ENCODE results near the gene ZNF792.
A peak's percentile ranks its signal among the peaks of the same experiment; 100 is the strongest.
"Not testable (repeated sequence)": the region's sequence is repeated elsewhere in the genome, so short reads cannot be mapped to it uniquely, and the experiment has no call there.

ZNF792 gene

DNA sequence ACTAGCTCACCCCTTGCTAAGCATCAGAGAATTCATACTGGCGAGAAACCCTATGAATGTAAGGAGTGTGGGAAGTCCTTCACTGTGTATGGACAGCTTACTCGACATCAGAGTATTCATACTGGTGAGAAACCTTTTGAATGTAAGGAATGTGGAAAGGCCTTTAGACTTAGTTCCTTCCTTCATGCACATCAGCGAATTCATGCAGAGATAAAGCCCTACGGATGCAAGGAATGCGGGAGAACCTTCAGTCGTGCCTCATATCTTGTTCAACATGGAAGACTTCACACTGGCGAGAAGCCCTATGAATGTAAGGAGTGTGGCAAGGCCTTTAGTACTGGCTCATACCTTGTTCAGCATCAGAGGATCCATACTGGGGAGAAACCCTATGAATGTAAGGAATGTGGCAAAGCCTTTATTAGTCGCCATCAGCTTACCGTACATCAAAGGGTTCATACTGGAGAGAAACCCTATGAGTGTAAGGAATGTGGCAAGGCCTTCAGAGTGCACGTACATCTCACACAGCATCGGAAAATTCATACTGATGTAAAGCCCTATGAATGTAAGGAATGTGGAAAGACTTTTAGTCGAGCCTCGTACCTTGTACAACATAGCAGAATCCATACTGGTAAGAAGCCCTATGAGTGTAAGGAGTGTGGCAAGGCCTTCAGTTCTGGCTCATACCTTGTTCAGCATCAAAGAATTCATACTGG is 20.0 kb downstream of the ZNF792 start:
- Histone ChIP-seq H3K36me3 (ENCODE audit: insufficient read depth, low read length) (peaks cover 15% of the 10 kb centered on the region; the same call in 1 of the 2 replicates), H3K9me3 (ENCODE audit: control insufficient read depth, insufficient read depth, low read length) (peaks cover 12% of the 10 kb centered on the region; the same call in 1 of the 2 replicates)

DNA sequence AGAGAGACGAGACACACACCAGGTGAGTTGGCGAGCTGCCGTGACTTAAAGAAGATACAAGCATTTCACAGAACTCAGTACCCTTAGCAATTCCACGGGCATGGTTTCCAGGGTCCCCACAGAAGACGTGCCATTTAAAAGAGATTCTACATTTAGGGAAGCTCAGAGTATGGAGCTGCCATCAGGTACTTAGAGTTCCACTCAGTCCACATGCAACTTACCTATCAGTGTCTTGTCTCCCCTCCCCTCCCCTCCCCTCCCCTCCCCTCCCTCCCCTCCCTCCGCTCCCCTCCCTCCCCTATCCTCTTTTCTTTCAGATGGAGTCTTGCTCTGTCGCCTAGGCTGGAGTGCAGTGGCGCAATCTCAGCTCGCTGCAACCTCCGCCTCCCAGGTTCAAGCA is 25.1 kb downstream of the ZNF792 start:
- Histone ChIP-seq H3K9me3 (ENCODE audit: control insufficient read depth, insufficient read depth, low read length) (peaks cover 10% of the 10 kb centered on the region; the same call in 1 of the 2 replicates), H3K4me1 (ENCODE audit: insufficient read depth, low read length) (no peaks in the 10 kb centered on the region), H3K36me3 (ENCODE audit: insufficient read depth, low read length) (peaks cover 10% of the 10 kb centered on the region; the same call in 1 of the 2 replicates), H3K9ac (ENCODE audit: low read depth, low read length) (no peak overlapping the region)

More for the DNA sequence above, 20.0 kb downstream of the ZNF792 start:
- Histone ChIP-seq H3K4me1 (ENCODE audit: insufficient read depth, low read length) (no peaks in the 10 kb centered on the region), H3K9ac (ENCODE audit: low read depth, low read length) (no peak overlapping the region)

DNA sequence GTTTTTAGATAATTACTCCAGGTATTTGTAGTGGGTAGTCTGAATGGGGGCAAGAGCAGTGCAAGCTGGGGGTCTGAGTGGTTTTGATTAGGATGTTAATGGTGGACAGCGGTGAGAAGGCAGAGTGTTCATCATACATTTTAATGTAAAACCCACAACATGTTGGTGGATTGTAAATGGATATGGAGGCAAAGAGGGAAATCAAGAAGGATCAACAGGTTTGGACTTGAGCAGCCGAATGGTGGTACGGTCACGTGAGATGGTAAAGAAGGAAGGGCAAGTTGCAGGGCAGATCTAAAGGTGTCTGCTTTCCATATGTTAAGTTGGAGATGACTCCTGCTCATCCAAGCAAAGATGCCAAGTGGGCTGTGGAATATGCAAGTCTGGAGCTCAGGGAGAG is 27.8 kb downstream of the ZNF792 start:
- no peaks in the 10 kb centered on the region for H3K4me1 ChIP-seq (ENCODE audit: insufficient read depth, low read length)
- peaks cover 2% of the 10 kb centered on the region; the same call in 1 of the 2 replicates for H3K9me3 ChIP-seq (ENCODE audit: control insufficient read depth, insufficient read depth, low read length)
- H3K36me3 ChIP-seq (ENCODE audit: insufficient read depth, low read length): no peaks in the 10 kb centered on the region
- H3K9ac ChIP-seq (ENCODE audit: low read depth, low read length): no peak overlapping the region

DNA sequence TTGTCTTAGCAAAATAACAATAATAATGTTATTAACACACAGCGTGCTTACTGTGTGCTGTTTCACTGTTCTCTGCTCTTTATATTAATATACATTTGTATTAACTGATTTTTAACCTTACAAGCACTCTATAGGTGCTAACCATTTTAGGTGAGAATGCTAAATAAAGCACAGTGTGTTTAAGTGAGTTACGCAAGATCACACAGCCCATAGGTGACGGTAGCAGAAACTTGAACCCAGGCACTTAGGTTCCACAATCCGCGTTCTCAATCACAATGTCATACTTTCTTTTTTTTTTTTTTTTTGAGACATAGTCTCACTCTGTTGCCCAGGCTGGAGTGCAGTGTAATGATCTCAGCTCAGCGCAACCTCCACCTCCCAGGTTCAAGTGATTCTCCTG is 31.5 kb downstream of the ZNF792 start:
- H3K9ac ChIP-seq (ENCODE audit: low read depth, low read length): no peak overlapping the region
- H3K4me1 ChIP-seq (ENCODE audit: insufficient read depth, low read length): no peaks in the 10 kb centered on the region
- H3K9me3 ChIP-seq (ENCODE audit: control insufficient read depth, insufficient read depth, low read length): no peaks in the 10 kb centered on the region
- H3K36me3 ChIP-seq (ENCODE audit: insufficient read depth, low read length): no peaks in the 10 kb centered on the region

DNA sequence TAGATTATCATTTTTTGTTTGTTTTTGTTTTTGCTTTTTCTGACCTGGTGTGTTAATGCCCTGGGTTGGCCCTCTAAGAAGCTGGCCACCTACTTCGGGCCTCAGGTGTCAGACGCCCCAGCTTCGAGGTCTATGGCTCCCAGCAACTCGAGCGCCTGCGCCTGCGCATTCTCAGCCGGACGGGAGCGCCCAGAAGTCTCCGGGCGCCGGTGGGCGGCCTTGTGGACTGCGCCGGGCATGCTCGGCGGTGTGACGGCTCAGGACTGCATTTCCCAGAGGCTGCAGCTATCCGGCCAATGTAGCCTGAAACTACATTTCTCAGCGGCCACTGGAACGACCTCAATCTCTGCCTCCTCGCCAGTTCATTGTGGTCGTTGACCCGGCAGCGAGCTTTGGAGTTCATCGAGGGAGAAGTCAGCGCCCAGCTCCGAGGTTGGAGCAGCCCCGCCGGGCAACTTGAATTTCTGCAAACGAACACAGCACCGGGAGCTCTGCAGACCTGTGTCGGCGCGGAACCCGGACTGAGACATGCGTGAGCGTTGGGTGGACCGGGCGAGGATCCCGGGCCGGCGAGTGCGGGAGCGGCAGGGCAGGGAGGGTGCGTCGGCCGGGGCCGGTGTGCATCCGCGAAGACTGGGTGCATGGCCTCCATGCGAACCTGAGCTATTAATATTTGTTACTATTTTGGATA is 37.2 kb downstream of the ZNF792 start, which contains the start of gene ZNF30:
TSS of gene ZNF30 (plus strand) at position 219 of the 691 bp plus-strand sequence. CDS start 3,045 bp downstream, outside the sequence.
- H3K4me1 ChIP-seq (ENCODE audit: insufficient read depth, low read length): no peaks in the 10 kb centered on the region
- peak within 1 kb of the TSS; percentile 87 for H3K9ac ChIP-seq (ENCODE audit: low read depth, low read length)
- H3K9me3 ChIP-seq (ENCODE audit: control insufficient read depth, insufficient read depth, low read length): no peaks in the 10 kb centered on the region
- no peaks in the 10 kb centered on the region for H3K36me3 ChIP-seq (ENCODE audit: insufficient read depth, low read length)

DNA sequence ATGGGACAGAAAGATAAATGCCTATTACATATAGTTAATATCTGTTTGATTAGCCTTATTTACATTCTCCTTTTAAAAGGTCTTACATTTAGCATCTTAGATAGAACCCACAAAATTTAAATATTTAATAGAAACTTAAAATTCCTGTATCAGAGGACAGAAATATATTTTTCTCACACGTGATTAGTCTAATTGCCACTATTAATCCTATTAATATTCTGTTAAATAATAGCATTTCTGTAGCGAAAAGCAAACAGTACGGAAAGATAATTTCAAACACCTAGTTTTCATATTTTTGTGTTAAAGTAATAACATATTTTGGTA is 37.7 kb downstream of the ZNF792 start:
- no peak overlapping the region for H3K9ac ChIP-seq (ENCODE audit: low read depth, low read length)
- no peaks in the 10 kb centered on the region for H3K4me1 ChIP-seq (ENCODE audit: insufficient read depth, low read length)
- no peaks in the 10 kb centered on the region for H3K36me3 ChIP-seq (ENCODE audit: insufficient read depth, low read length)
- no peaks in the 10 kb centered on the region for H3K9me3 ChIP-seq (ENCODE audit: control insufficient read depth, insufficient read depth, low read length)

DNA sequence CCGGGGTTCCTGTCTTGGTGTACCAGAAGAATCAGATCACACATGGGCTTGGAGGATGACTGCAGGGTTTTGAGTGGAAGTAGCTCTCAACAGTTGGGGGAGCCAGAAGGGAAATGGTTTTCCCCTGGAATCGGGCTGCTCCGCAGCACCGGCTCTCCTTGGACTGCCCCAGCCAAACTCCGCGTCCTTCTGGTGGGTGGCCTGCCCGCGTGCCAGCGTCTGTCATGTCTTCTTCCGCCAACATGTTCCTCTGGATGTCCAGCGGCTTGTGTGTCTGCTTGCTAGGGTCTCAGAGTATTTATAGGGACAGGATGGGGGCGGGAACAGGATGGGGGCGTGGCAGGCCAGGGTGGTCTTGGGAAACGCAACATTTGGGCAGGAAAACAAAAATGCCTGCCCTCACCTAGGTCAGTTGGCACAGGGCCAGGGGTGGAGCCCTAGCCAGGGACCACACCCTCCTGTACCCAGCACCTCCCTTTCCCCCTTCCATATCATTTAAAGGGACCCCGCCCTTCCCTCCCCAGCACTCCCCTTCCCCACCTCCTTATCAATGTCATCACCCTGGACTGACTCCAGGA is 38.7 kb downstream of the ZNF792 start:
- no peaks in the 10 kb centered on the region for H3K9me3 ChIP-seq (ENCODE audit: control insufficient read depth, insufficient read depth, low read length)
- H3K4me1 ChIP-seq (ENCODE audit: insufficient read depth, low read length): no peaks in the 10 kb centered on the region
- no peaks in the 10 kb centered on the region for H3K36me3 ChIP-seq (ENCODE audit: insufficient read depth, low read length)
- H3K9ac ChIP-seq (ENCODE audit: low read depth, low read length): no peak overlapping the region

DNA sequence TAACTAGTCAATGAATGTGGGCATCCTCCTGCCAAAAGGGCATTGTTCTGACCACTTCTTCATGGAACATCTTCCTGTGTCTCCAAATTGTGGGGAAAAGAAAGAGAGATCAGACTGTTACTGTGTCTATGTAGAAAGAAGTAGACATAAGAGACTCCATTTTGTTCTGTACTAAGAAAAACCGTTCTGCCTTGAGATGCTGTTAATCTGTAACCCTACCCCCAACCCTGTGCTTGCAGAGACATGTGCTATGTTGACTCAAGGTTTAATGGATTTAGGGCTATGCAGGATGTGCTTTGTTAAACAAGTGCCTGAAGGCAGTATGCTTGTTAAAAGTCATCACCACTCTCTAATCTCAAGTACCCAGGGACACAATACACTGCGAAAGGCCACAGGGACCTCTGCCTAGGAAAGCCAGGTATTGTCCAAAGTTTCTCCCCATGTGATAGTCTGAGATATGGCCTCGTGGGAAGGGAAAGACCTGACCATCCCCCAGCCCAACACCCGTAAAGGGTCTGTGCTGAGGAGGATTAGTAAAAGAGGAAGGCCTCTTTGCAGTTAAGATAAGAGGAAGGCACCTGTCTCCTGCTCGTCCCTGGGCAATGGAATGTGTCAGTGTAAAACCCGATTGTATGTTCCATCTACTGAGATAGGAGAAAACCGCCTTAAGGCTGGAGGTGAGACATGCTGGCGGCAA is 43.8 kb downstream of the ZNF792 start:
- H3K36me3 ChIP-seq (ENCODE audit: insufficient read depth, low read length); H3K4me1 ChIP-seq (ENCODE audit: insufficient read depth, low read length); H3K9ac ChIP-seq (ENCODE audit: low read depth, low read length): not testable (repeated sequence)
- peaks cover 19% of the 10 kb centered on the region for H3K9me3 ChIP-seq (ENCODE audit: control insufficient read depth, insufficient read depth, low read length)

DNA sequence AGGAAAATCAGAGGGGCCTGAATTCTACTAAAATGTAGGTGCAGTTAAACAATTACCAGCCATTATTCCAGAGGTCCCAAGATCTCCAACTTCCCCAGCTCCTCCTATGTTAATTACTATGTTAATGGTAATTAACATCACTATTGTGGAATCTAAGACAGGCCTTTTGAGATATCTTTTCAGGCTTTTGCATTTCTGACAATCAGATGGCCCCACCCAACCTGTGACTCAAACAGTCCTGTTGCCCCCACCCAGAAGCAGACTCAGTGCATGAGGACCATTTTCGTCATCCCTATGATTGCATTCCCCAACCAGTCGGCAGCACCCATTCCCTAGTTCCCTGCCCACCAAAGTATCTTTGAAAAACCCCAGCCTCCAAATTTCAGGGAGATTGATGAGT is 45.8 kb downstream of the ZNF792 start:
- no peak overlapping the region for H3K9ac ChIP-seq (ENCODE audit: low read depth, low read length)
- H3K9me3 ChIP-seq (ENCODE audit: control insufficient read depth, insufficient read depth, low read length): peaks cover 19% of the 10 kb centered on the region
- H3K36me3 ChIP-seq (ENCODE audit: insufficient read depth, low read length): no peaks in the 10 kb centered on the region
- H3K4me1 ChIP-seq (ENCODE audit: insufficient read depth, low read length): no peaks in the 10 kb centered on the region

DNA sequence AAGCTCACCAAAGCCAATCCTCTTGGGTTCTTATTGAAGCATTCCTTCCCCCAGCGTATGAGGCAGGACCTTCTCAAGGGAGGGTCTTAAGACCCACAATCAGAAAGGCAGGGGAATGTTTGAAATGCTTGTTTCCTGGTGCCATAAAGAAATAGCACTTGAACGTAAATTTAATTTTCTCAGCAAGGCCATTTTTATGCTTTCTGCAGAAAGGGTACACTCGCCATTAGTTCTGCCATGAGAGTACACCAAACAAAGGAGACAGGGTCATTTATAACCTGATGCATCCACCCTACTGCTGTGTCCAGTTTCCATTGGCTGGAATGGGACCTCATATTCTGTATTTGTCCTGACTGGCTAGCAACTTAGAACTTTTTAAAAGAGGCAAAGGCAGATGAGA is 46.9 kb downstream of the ZNF792 start:
- H3K9me3 ChIP-seq (ENCODE audit: control insufficient read depth, insufficient read depth, low read length): peaks cover 19% of the 10 kb centered on the region
- not testable (repeated sequence) for H3K36me3 ChIP-seq (ENCODE audit: insufficient read depth, low read length); H3K9ac ChIP-seq (ENCODE audit: low read depth, low read length); H3K4me1 ChIP-seq (ENCODE audit: insufficient read depth, low read length)

DNA sequence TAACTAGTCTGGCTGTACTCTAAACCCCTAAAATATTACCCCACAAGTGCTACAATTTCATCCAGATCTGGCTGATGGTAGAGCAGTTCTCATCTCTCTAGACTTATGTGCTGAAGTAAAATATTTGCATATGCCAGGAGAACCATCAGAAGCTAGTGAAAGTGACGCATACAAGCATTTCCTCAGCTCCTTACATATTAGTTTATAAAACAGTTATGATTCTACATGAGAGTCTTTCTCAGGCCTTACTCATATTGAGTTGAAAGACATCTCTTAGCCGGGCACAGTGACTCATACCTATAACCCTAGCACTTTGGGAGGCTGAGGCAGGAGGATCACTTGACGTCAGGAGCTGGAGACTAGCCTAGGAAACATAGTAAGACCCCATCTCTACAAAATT is 53.3 kb downstream of the ZNF792 start:
- Histone ChIP-seq H3K9me3 (ENCODE audit: control insufficient read depth, insufficient read depth, low read length) (peaks cover 5% of the 10 kb centered on the region), H3K36me3 (ENCODE audit: insufficient read depth, low read length) (no peaks in the 10 kb centered on the region), H3K4me1 (ENCODE audit: insufficient read depth, low read length) (no peaks in the 10 kb centered on the region), H3K9ac (ENCODE audit: low read depth, low read length) (no peak overlapping the region)
